COLO829 (cell line): ENCODE data around the gene PRKAA2.
A peak's percentile ranks its signal among the peaks of the same experiment; 100 is the strongest.
"Not testable (repeated sequence)": the region's sequence is repeated elsewhere in the genome, so short reads cannot be mapped to it uniquely, and the experiment has no call there.

Experiments
- DNase-seq: peaks from one replicate; pipeline ENCODE4 v3.0.0; 2012; ENCODE audit warnings: low spot score

The PRKAA2 gene

DNA sequence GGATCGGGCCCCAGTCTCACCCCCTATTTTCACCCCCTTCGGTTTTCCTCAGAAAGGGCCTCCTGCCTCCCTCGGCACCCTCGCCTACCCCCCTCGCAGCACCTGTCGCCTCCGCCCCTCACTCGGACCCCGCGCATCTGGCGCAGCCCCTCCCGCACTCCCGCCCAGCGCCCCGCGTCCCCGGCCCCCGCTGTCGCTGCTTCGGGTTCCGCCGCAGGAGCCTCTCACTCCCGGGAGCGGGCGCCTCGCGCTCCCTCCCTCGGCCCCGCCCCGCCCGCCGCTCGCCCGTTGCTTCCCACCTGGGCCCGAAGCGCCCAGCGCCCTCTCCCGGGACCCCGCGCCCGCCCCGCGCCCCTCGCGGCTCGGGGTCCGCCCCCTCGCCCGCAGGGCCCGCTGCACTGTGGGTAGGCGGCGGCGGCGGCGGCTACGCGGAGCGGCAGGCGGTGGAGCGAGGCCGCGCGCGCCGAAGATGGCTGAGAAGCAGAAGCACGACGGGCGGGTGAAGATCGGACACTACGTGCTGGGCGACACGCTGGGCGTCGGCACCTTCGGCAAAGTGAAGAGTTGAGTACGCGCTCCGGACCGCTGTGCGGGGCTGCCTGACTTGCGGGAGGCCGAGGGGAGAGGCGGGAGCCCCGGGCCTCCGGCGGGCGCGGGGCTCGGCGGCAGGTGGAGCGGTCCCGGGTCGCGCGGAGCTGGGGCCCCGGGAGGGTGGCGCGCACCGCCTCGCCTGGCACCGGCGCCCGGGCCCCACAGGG is at the start of gene PRKAA2:
PRKAA2 (plus strand) TSS at position 396 of the 758 bp plus-strand sequence; CDS start at position 470, 74 bp downstream.
- no peak for DNase-seq

DNA sequence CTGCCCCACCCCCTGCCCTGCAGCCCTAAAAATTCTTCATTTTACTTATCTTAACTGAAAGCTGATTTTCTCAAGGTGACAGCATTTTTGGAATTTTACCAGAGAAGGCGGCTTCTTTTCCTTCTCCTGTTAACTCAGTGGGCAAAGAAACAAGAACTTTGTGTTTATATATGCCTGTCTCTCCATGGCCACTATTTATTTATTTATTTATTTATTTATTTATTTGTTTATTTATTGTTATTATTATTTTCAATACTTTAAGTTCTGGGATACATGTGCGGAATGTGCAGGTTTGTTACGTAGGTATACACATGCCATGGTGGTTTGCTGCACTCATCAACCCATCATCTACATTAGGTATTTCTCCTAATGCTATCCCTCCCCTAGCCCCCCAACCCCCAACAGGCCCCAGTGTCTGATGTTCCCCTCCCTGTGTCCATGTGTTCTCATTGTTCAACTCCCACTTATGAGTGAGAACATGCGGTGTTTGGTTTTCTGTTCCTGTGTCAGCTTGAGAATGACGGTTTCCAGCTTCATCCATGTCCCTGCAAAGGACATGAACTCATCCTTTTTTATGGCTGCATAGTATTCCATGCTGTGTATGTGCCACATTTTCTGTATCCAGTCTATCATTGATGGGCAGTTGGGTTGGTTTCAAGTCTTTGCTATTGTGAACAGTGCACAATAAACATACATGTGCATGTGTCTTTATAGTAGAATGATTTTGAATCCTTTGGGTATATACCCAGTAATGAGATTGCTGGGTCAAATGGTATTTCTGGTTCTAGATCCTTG is 49.5 kb upstream of the PRKAA2 start:
- DNase-seq = not testable (repeated sequence)

DNA sequence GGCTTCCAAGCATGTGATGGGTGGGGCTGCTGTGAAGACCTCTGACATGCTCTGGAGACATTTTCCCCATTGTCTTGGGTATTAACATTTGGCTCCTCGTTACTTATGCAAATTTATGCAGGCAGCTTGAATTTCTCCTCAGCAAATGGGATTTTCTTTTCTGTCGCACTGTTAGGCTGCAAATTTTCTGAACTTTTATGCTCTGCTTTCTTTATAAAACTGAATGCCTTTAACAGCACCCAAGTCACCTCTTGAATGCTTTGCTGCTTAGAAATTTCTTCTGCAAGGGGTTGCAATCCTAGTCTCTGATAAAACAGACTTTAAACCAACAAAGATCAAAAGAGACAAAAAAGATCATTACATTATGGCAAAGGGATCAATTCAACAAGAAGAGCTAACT is 35.0 kb upstream of the PRKAA2 start:
- DNase-seq = not testable (repeated sequence)

DNA sequence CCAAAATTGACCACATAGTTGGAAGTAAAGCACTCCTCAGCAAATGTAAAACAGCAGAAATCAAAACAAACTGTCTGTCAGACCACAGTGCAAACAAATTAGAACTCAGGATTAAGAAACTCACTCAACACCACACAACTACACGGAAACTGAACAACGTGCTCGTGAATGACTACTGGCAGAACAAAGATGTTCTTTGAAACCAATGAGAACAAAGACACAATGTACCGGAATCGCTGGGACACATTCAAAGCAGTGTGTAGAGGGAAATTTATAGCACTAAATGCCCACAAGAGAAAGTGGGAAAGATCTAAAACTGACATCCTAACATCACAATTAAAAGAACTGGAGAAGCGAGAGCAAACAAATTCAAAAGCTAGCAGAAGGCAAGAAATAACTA is 34.3 kb upstream of the PRKAA2 start:
- not testable (repeated sequence) for DNase-seq

DNA sequence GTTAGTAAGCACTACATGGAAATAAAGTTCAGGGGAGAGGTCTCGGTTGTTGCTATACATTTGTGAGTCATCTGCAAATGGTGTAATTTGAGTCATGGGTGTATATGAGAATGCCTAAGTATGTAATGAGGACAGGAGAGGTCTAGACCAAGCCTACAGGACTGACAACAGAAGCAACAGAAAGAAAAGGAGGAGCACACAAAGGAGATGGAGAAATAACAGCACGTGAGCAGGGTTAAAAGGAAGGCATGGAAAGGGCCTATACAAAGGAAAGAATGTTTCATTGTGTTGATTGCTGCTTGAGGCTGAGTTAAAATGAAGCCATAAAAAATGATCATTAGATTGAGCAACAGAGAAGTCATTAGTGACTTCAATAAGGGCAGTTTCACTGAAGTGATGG is 28.0 kb upstream of the PRKAA2 start:
- DNase-seq = peak; percentile 7

DNA sequence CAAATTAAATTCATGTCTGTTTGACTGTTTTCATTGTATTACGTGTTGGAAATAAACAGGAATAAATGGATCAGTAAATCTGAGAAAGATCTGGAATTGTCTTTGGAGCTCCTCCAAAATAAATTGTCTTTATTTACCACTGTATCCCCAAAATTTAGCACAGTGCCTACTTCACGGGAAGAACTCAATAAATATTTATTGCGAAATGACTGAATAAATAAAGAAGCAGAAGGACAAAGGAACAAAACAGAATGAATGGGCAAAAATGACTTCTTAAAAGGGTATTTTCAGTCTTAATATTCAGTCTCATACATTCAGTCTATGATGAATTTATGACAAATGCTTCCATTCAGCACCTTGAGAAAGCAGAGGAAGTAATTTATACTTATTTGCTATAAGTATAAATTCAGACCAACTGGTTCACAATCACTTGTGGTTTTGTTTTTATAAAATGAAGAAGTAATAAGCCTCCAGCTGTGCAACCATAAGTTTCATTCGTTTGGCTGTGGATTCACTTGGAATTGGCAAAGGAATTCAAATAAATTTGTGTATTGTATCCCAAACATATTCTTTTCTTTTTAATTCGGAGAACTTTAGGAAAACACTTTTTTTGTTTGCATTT is 19.2 kb upstream of the PRKAA2 start:
- DNase-seq = no peak

DNA sequence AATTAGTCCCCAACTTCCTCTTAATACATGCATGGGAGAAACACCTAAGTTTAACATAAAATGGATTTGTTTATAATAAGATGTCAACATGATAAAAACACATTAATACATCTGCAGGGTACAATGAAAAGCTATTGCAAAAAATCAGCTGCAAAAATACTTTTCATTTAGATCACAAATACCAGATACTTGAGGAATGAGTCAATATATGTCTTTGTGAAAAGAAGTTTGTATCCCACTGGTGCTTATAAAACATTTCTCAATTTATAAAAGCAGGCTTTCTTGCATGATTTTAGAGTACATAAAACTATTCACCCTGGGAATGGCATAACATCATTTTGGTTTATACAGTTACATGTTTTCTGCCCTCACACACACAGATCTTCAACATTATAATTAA is 18.6 kb upstream of the PRKAA2 start:
- no peak for DNase-seq

DNA sequence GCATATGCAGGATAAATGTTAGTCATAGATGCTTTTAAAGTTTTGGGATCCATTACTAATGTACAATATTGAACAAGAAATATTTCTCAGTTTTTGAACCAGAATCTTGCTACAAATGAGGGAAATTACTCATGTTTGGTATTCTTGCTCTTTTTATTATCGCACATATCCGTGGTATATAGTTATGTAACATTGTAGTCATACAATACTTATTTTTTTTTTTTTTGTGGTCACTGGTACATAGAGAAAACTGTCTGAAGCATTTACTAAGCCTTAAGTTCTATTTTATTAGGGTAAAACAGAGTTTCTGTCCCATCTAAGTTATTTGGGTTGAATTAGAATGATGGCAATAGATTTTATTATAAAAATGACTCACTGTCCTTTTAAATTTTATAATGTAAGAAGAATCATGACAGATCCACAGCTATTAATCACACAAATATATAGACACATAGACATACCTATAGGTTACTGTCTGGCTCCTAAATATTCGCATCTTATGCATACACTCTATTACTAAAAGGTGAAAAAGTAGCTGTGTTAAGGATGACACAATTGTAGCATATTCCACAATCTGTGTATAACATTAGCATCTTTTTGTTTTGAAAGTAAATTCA is 18.0 kb upstream of the PRKAA2 start:
- DNase-seq = no peak

DNA sequence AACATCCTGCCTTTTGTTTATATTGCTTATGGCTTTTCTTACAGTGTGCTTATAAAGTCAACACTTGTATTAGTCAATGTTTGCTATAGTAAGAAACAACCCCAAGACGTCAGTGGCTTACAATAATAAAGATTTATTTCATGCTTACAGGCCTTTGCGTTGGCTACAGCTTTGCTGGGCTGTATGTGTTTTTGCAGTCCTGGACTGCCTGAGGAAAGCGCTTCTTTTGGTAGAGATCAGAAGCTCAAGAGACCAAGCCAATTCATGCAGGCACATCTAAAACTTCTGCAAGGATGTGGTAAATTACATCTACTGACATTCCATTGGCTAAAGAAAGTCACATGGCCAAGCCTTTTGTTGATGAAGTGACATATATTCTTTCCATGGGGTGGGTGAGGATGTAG is 17.5 kb upstream of the PRKAA2 start:
- DNase-seq = no peak

DNA sequence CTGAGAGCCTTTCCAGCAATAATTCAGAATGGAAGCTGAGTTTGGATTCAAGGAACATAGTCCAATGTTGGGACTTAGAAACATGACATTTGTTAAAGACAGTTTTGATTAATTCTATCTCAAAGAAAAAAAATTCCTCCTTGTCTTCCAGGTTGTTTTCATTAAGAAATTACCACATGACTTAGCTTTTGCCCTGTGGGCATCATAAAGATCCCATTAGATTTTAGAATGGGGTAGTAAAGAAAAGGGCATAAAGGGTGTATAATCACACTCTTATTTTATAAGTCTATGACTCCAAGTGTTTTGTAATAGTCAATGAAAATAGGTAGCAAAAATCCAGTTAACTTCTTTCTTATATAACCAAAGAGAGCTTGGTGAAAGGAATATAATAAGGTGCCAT is 14.3 kb upstream of the PRKAA2 start:
- DNase-seq = no peak

DNA sequence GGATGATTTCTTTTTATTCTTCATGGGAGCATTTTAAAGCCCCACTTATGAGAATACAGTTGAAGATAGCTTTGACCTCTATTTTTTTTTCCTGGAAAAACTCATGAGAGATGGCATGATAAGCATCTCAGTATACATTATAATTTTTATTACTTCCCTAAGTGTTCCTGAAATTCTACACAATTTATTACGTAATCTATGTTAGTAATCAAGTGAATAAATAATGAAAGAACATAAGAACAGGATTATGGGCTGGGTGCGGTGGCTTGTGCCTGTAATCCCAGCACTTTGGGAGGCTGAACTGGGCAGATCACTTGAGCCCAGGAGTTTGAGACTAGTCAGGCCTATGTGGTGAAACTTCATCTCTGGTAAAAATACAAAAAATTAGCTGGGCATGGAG is 13.2 kb upstream of the PRKAA2 start:
- DNase-seq = no peak

DNA sequence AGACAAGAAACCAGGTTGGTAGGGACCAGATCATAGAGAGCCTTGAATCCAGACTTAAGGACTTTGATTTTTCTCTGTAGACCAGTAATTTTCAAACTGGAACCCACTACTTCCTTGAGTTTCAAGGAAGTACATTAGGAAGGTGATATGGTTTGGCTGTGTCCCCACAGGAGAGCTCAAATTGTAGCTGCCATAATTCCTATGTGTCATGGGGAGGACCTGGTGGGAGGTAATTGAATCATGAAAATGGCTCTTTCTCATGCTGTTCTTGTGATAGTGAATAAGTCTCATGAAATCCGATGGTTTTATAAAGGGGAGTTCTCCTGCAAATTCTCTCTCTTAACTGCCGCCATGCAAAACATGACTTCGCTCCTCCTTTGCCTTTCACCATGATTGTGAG is 10.1 kb upstream of the PRKAA2 start:
- DNase-seq = no peak

DNA sequence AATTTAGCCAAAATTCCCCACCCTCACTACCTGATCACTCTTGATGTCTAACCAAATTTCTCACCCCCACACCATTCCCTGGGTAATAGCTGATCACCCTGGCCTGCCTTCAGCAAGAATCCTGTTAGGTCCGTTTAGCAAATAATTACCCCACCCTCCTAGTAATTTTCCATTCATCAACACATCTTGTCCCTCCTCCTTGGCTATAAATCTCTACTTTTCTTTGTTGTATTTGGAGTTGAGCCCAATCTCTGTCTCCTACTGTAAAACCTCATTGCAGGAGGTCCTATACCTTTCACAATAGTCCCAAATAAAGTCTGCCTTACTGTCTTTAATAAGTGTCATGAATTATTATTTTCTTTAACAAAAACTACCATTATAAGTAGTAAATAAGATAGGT is 6.9 kb upstream of the PRKAA2 start:
- no peak for DNase-seq

DNA sequence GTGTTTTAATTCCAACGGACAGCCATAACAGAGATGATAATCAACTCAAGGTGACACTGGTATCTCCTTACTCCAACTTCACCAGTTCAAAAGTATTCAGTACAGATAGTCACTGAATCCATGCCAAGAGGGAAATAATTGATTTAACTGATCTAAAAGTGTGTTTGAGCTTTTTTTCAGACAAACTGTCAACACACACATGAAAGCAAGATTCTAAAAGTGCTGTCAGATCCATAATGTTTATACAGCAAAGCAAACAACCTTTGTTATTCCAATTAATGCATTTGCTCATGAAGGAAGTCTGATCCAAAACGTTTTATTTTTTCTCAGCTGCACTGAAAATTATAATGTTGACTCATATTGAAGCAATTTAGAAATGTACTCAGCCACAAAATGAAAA is 5.9 kb upstream of the PRKAA2 start:
- DNase-seq = no peak

DNA sequence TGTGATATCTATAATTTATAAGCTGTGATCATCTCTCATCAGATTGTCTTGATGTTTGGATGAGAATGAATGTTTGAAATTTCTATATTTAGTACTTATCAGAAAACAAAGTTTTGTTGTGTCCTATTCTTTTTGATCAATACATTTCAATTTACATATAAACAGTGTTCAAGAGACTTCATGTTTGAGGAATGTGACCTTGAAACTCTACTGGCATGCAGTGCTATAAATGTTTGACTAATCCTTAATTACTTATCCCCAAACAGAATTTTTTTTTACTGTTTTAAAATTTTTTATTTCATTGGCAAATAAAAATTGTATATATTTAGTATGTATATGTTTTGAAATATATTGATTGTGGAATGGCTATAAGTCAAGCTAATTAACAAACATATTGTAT is 1.5 kb upstream of the PRKAA2 start:
- no peak for DNase-seq

DNA sequence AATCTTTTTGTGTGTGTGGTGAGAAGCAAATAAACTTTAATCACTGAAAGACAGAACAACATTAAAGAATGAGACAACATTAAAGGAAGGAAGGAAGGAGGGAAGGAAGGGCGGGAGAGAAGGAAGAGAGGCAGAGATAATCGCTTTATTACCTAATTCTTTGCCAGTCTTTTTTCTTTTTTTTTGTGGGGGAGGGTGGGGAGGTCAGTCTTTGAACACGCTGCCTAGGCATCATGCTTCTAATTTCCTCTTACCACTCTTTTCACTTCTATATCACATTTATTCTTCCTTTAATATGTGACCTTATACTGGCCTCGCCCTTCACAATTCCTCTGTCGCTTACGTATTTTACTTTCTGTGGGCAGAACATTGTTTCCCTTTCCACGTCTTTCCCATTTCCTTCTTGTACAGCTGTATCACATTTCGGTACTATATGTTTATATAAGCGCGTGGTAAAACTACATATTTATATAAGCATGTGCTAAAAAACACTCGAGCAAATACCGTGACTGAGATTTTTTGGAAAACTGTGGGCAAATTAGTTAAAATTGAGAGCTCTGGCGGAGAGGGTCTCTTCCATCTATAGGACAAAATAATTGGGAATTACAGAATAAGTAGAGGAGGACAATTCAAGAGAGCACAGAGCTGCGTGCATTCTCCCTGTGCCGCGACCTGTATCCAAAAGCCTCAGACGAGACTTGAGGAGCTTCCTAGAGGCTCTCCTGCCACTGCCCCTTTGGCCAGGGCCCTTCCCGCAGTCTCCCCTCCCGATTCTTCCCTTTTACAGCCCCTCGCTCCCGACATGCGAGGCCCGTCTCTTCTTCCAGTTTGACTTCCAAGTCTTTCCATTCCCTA is 823 bp upstream of the PRKAA2 start:
- no peak for DNase-seq

DNA sequence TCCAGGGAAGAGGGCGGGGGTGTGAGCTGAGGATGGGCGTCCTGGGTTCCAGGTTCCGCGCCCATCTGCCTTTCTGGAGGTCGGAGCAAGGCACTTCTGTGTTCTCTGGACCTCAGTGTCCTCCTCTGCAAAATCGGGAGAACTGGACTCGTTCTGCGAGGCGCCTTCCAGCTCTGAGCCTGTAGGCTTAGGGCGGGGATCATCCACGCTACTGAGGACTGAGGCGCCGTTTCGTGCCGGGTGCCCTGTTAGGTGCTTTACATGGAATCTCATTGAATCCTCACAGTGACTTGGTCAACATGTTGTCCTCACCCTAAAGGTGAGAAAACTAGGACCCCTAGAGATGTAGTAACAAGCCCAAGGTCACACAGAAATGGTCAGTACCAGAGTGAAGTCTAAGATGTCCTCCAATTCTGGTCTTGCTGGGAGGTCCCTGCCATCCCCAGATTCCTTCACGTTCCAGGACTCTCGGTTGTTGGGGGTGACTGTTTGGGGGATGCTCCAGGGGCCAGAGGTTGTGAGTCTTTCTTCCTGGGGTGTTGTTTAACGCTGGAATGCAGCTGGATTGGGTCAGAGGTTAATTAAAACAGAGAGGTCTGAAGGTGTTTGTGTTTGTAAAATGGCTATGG is 677 bp downstream of the PRKAA2 start:
- DNase-seq = no peak

DNA sequence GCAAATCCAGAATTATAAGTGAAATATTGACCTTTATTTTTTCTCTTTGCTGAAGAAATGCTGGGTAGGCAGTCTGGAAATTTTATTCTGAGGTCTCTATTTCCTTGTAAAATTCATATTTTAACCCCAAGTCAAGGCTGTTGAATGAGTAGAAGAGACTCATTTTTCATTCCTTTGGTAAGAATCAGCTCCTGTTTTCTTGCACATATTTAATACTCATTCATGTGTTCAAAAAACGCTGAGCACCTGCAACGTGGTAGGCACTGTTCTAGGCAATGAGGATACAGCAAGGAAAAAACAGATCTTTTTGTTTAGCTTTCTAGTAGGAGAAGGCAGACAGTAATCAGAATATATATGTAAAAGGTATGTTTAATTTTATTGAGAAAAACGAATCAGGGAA is 1.5 kb downstream of the PRKAA2 start:
- no peak for DNase-seq

DNA sequence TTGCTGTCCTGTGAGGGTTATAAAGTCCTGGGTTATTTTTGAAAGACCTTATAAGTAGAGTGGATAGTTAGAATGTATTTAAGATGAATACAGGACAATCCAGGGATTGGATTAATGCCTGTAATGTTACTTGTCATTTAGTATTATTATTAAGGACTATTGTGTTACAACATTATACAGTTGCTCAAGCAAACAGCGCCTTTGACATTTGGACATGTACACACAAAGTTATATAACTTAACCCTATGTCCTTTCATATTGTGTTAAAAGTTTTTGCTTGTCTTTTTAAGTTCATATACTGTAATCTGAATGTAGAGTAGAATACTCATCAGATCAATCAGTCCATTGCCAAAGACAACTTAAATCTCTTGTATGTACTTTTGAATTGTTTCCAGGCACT is 2.0 kb downstream of the PRKAA2 start:
- DNase-seq = no peak

DNA sequence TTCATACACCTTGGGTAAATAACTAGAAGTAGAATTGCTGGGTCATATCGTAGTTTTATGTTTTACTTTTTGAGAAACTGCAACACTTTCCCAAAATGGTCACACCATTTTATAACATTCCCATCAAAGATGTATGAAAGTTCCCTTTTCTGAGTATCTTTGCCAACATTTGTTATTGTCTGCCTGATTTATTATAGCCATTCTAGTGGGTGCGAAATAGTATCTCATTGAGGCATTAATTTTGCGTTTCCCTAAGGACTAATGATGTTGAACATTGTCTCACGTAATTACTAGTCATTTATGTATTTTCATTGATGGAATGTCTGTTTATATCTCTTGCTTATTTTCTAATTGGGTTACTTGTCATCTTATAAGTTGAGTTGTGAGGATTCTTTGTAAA is 3.4 kb downstream of the PRKAA2 start:
- no peak for DNase-seq
